GM12878 (cell line): ENCODE measurements around the gene LRBA. TPM values are rescaled to one million over a fixed set of nuclear protein-coding genes. Genes with fewer than 3 reads are reported as not detected.

Experiments
- ATAC-seq: fragments of 200-7000 bp; cut with Tn5 transposase; 3 replicates; pipeline ENCODE4 v1.9.1; 2020; ENCODE audit warnings: mild to moderate bottlenecking, moderate library complexity
- BruUV-seq: library from RNA; stranded (reverse); fragments of 400-500 nt; replicated peaks from 2 replicates; lab custom pipeline; 2021; lab: Mats Ljungman, UMichigan
- CTCF ChIA-PET: fragments of 300-600 bp; sonication (Branson Sonifier 250); formaldehyde crosslinking; extraction: SDS; loops from one replicate; lab custom pipeline; 2021; ENCODE audit warnings: inconsistent platforms; lab: Yijun Ruan, JAX
- POLR2A ChIA-PET: fragments of 350-600 bp; formaldehyde crosslinking; extraction: SDS; loops from one replicate; lab custom pipeline; 2021; ENCODE audit warnings: inconsistent platforms; lab: Charles Lee
- RAD21 ChIA-PET: fragments of 300-600 bp; sonication (Branson Sonifier 250); formaldehyde crosslinking; loops from one replicate; lab custom pipeline; 2023; ENCODE audit warnings: antibody characterized with exemption; ENCODE audit not compliant: unreplicated experiment; lab: Charles Lee
- SMC1A ChIA-PET: fragments of 300-600 bp; sonication (Branson Sonifier 250); formaldehyde crosslinking; loops from one replicate; lab custom pipeline; 2023; ENCODE audit not compliant: unreplicated experiment, uncharacterized antibody; lab: Charles Lee
- DNase-seq: peaks from one replicate; pipeline ENCODE4 v3.0.0-alpha.2; 2011; ENCODE audit warnings: low read depth, low spot score
- FAIRE-seq: peaks from 3 replicates; lab custom pipeline; 2011; peaks lifted over from hg19 to GRCh38; lab: Jason Lieb, UNC
- H2AFZ ChIP-seq: 2 replicates; pipeline ENCODE4 v1.6.0; 2011; ENCODE audit warnings: low read depth, low read length, control low read depth; ENCODE audit not compliant: control insufficient read depth
- H3K27ac ChIP-seq: 2 replicates; pipeline ENCODE4 v1.5.1; 2011; ENCODE audit warnings: control low read depth; ENCODE audit not compliant: control insufficient read depth, insufficient read depth
- H3K27me3 ChIP-seq, 2 experiments: replicated peaks in 1 of 2; 2 replicates each; pipeline versions ENCODE4 v1.6.0 to v1.6.1; 2011; ENCODE audit warnings: low read length in 1 of 2; ENCODE audit not compliant: control insufficient read depth in 2 of 2, insufficient read depth in 2 of 2
- H3K36me3 ChIP-seq, 2 experiments: 2 replicates each; pipeline ENCODE4 v1.5.1; 2011; ENCODE audit warnings: low read length in 1 of 2; ENCODE audit not compliant: control insufficient read depth in 2 of 2, insufficient read depth in 2 of 2
- H3K4me1 ChIP-seq: 2 replicates; pipeline ENCODE4 v1.6.1; 2011; ENCODE audit warnings: mild to moderate bottlenecking, low read length, moderate library complexity, mixed read lengths; ENCODE audit not compliant: control insufficient read depth, insufficient read depth
- H3K4me2 ChIP-seq: 2 replicates; pipeline ENCODE4 v1.6.0; 2011; ENCODE audit warnings: control low read depth; ENCODE audit not compliant: control insufficient read depth, insufficient read depth
- H3K4me3 ChIP-seq: fragments of 200-600 bp; sonication (generic); 2 replicates; pipeline ENCODE4 v1.5.1; 2016
- H3K79me2 ChIP-seq: 2 replicates; pipeline ENCODE4 v1.6.0; 2011; ENCODE audit warnings: low read length; ENCODE audit not compliant: control insufficient read depth, insufficient read depth
- H3K9ac ChIP-seq: 2 replicates; pipeline ENCODE4 v1.8.0; 2011; ENCODE audit warnings: low read length, control low read depth, mixed read lengths; ENCODE audit not compliant: control insufficient read depth, insufficient read depth
- H3K9me3 ChIP-seq: replicated peaks from 3 replicates; pipeline ENCODE4 v1.5.1; 2011; ENCODE audit warnings: mild to moderate bottlenecking, low read length; ENCODE audit not compliant: control insufficient read depth, insufficient read depth
- H4K20me1 ChIP-seq: 2 replicates; pipeline ENCODE4 v1.6.0; 2011; ENCODE audit not compliant: control insufficient read depth, insufficient read depth
- ATF7 ChIP-seq: fragments of 450-650 bp; IDR thresholded peaks from 2 replicates; pipeline ENCODE4 v1.6.1; 2016; ENCODE audit warnings: low read depth, mild to moderate bottlenecking
- CHD2 ChIP-seq: IDR thresholded peaks from 2 replicates; pipeline ENCODE4 v1.6.1; 2011; ENCODE audit warnings: low read depth, low read length, improper control_type of control experiment, borderline replicate concordance
- CREM ChIP-seq: IDR thresholded peaks from 2 replicates; pipeline ENCODE4 v1.6.1; 2014; ENCODE audit warnings: antibody characterized with exemption, low read depth
- MTA2 ChIP-seq: fragments of 450-650 bp; IDR thresholded peaks from 2 replicates; pipeline ENCODE4 v1.6.1; 2016; ENCODE audit warnings: low read depth, mild to moderate bottlenecking, moderate library complexity
- NRF1 ChIP-seq: conservative IDR thresholded peaks from 2 replicates; pipeline ENCODE4 v1.6.1; 2011; ENCODE audit warnings: mild to moderate bottlenecking, low read depth, low read length, improper control_type of control experiment
- PAX8 ChIP-seq: fragments of 450-650 bp; IDR thresholded peaks from 2 replicates; pipeline ENCODE4 v1.6.1; 2017; ENCODE audit warnings: mild to moderate bottlenecking, moderate library complexity
- RBBP5 ChIP-seq: fragments of 200-600 bp; sonication (generic); conservative IDR thresholded peaks from 2 replicates; pipeline ENCODE4 v1.6.1; 2016
- SRF ChIP-seq, 2 experiments: IDR thresholded peaks; 2 replicates each; pipeline ENCODE4 v1.6.1; 2011; ENCODE audit warnings: low read depth in 2 of 2, low read length in 2 of 2, mild to moderate bottlenecking in 1 of 2, moderate library complexity in 1 of 2
- TCF12 ChIP-seq: IDR thresholded peaks from 2 replicates; pipeline ENCODE4 v1.6.1; 2011; ENCODE audit warnings: low read depth, mild to moderate bottlenecking, low read length
- WGBS: methylation state at CpG from one replicate; pipeline ENCODE4 v1.1.6; 2016; ENCODE audit warnings: low lambda C conversion rate; ENCODE audit not compliant: insufficient replicate concordance, insufficient coverage; ENCODE audit errors: missing lambda C conversion rate; 5-methylcytosine and 5-hydroxymethylcytosine counted together
- in situ Hi-C: fragments of 300-500 bp; cut with MboI; formaldehyde crosslinking; loops from 9 replicates; pipeline ENCODE4 v1.14.3; 2018; ENCODE audit warnings: mixed read lengths
- intact Hi-C: fragments of 100-400 bp; cut with micrococcal nuclease; formaldehyde crosslinking; loops from one replicate; pipeline ENCODE4 v1.14.2; 2022; ENCODE audit not compliant: unreplicated experiment
- polyA plus RNA-seq, 11 experiments: library from polyadenylated mRNA; depleted of rRNA in 4 of 11; unstranded in 6 of 11; stranded (reverse) in 5 of 11; fragments of >200 nt; fragmentation: Nextera tagmentation in 4 of 11; fragmentation: Illumina TruSeq in 1 of 11; extraction: Ambion mirVana in 4 of 11; extraction: Trizol in 1 of 11; gene quantifications; 1 replicate in 1 of 11; 2 replicates in 10 of 11; pipeline versions ENCODE4 v1.2.1 to v1.2.3, GENCODE V29; 2011 to 2016; ENCODE audit warnings: inconsistent platforms in 2 of 11, missing spikeins in 2 of 11, low read depth in 1 of 11
- total RNA-seq, 4 experiments: library from RNA; depleted of rRNA in 3 of 4; stranded (reverse); fragments of >200 nt in 3 of 4; fragmentation: Illumina TruSeq in 1 of 4; extraction: Trizol in 1 of 4; gene quantifications; 2 replicates each; pipeline versions ENCODE4 v1.2.1 to v1.2.3, GENCODE V29; 2013 to 2021
- TF ChIP-seq, protein P1 (sequence below): fragments of 450-650 bp; IDR thresholded peaks from 2 replicates; pipeline ENCODE4 v1.6.1; 2017; ENCODE audit warnings: mild to moderate bottlenecking, low read depth, inconsistent platforms; ENCODE audit not compliant: poor library complexity, severe bottlenecking
- TF ChIP-seq, protein P2 (sequence below): fragments of 450-650 bp; IDR thresholded peaks from 2 replicates; pipeline ENCODE4 v1.6.1; 2018; ENCODE audit warnings: mild to moderate bottlenecking, low read depth, moderate library complexity; ENCODE audit not compliant: partially characterized antibody

The LRBA gene
- total and polyA plus RNA-seq, 10 of the 15 experiments (the other 5 are each of a cell fraction or from before 2014, with no cell fraction given): 20.3 to 93.4 (median 55.0) TPM

DNA sequence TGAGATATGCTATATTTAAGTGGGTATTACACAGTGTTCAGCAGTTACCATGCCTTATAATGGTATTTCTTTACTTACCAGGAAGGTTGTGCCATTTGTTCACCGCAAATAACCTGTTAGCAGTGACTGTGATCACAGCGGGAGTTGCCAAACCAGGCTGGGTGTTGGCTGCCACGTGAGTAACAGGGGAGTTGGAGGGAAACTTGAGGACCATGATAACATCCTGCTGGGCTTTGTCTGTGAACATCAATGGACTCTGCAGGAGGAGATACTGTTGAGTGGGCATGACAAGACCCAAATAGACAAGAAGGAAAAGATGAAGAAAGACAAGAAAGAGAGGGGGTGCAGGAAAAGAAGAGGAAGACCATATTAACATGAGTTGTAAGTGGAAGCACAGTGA is 694.0 kb downstream of the LRBA start:
- in situ Hi-C loops: no loop called here
- ChIA-PET SMC1A (interaction anchor here (1.5 kb wide), 1 partner anchor 13 kb away, joined by 3 read pairs; no protein-coding TSS in a partner anchor), CTCF (interaction anchor here (1.2 kb wide), 1 partner anchor 10 kb away, joined by 3 read pairs; no protein-coding TSS in a partner anchor), POLR2A (no interaction called here)
- Histone ChIP-seq H3K4me3 (no peak overlapping the region), H3K9ac (no peak overlapping the region), H3K9me3 (no peaks in the 10 kb centered on the region), H3K36me3 (no peaks in the 10 kb centered on the region; a peak in 1 of 4 replicates), H3K4me1 (no peaks in the 10 kb centered on the region), H4K20me1 (no peaks in the 10 kb centered on the region), H3K27ac (no peak overlapping the region), H3K79me2 (no peaks in the 10 kb centered on the region), H2AFZ (no peak overlapping the region), H3K27me3 (no peaks in the 10 kb centered on the region), H3K4me2 (no peak overlapping the region)
- DNase-seq: no peak
- BruUV-seq: no TSS peak
- 99% methylated on average over 3 of the region's 3 CpGs for WGBS
- FAIRE-seq: no peak
- intact Hi-C loops: no loop called here
- TF ChIP-seq PAX8: no peak
- TF ChIP-seq MTA2: no peak
- TF ChIP-seq CHD2: no peak
- no peak for TF ChIP-seq TCF12
- no peak for TF ChIP-seq SRF (IDR thresholded peaks at IDR 0.05; ENCODE audit: low read depth in 2 of 2, low read length in 2 of 2)
- TF ChIP-seq ATF7: no peak
- TF ChIP-seq, all 136 proteins: peak for 0
- no peak for ATAC-seq
- RAD21 ChIA-PET: no interaction called here

DNA sequence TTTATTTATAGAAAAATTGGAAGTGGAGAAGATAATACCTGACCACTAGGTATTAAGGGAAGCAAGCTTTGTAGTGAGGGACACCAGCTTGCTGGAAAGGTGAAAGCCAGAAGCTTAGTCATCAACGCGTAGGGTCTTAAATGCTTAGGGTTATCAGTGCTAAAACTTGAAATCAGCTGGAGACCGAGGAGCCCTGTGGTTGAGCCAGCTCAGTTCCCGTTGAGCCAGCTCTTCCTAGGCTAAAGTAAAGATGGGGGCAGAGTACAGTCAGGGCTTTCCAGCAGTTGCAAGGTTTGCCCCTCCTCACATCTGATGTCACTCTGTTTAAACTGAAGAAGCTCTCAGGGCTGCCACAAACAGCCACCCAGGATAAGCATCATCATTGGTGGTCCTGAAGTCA is 696.1 kb downstream of the LRBA start:
- intact Hi-C loops: no loop called here
- no peak for ATAC-seq
- H3K27me3 ChIP-seq: no peaks in the 10 kb centered on the region
- WGBS: 81% methylated on average over 4 of the region's 4 CpGs
- H3K4me2 ChIP-seq: no peak overlapping the region
- ChIA-PET POLR2A (no interaction called here), SMC1A (interaction anchor here (0.9 to 1.8 kb wide), 5 partner anchors 11 to 548 kb away, joined by 3 to 6 read pairs (median 4); no protein-coding TSS in a partner anchor), CTCF (interaction anchor here (0.5 to 0.9 kb wide), 2 partner anchors 9 to 23 kb away, joined by 3 read pairs; no protein-coding TSS in a partner anchor), RAD21 (no interaction called here)
- H3K4me1 ChIP-seq: no peaks in the 10 kb centered on the region
- H3K27ac ChIP-seq: no peak overlapping the region
- BruUV-seq: no TSS peak
- no peaks in the 10 kb centered on the region for H4K20me1 ChIP-seq
- H3K79me2 ChIP-seq: no peaks in the 10 kb centered on the region
- H3K36me3 ChIP-seq: no peaks in the 10 kb centered on the region; a peak in 2 of 4 replicates
- no peaks in the 10 kb centered on the region for H3K9me3 ChIP-seq
- no peak overlapping the region for H3K4me3 ChIP-seq
- no peak overlapping the region for H2AFZ ChIP-seq
- FAIRE-seq: no peak
- in situ Hi-C loops: no loop called here
- no peak overlapping the region for H3K9ac ChIP-seq
- no peak for DNase-seq
- TF ChIP-seq RBBP5: no peak
- TF ChIP-seq, protein P1, sequence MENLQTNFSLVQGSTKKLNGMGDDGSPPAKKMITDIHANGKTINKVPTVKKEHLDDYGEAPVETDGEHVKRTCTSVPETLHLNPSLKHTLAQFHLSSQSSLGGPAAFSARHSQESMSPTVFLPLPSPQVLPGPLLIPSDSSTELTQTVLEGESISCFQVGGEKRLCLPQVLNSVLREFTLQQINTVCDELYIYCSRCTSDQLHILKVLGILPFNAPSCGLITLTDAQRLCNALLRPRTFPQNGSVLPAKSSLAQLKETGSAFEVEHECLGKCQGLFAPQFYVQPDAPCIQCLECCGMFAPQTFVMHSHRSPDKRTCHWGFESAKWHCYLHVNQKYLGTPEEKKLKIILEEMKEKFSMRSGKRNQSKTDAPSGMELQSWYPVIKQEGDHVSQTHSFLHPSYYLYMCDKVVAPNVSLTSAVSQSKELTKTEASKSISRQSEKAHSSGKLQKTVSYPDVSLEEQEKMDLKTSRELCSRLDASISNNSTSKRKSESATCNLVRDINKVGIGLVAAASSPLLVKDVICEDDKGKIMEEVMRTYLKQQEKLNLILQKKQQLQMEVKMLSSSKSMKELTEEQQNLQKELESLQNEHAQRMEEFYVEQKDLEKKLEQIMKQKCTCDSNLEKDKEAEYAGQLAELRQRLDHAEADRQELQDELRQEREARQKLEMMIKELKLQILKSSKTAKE: no peak
- no peak for TF ChIP-seq NRF1
- TF ChIP-seq, protein P2, sequence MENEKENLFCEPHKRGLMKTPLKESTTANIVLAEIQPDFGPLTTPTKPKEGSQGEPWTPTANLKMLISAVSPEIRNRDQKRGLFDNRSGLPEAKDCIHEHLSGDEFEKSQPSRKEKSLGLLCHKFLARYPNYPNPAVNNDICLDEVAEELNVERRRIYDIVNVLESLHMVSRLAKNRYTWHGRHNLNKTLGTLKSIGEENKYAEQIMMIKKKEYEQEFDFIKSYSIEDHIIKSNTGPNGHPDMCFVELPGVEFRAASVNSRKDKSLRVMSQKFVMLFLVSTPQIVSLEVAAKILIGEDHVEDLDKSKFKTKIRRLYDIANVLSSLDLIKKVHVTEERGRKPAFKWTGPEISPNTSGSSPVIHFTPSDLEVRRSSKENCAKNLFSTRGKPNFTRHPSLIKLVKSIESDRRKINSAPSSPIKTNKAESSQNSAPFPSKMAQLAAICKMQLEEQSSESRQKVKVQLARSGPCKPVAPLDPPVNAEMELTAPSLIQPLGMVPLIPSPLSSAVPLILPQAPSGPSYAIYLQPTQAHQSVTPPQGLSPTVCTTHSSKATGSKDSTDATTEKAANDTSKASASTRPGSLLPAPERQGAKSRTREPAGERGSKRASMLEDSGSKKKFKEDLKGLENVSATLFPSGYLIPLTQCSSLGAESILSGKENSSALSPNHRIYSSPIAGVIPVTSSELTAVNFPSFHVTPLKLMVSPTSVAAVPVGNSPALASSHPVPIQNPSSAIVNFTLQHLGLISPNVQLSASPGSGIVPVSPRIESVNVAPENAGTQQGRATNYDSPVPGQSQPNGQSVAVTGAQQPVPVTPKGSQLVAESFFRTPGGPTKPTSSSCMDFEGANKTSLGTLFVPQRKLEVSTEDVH: no peak
- no peak for TF ChIP-seq CREM
